ENCODE results near the gene SRR.
A peak's percentile ranks its signal among the peaks of the same experiment; 100 is the strongest.
"Not testable (repeated sequence)": the region's sequence is repeated elsewhere in the genome, so short reads cannot be mapped to it uniquely, and the experiment has no call there.

SRR gene

DNA sequence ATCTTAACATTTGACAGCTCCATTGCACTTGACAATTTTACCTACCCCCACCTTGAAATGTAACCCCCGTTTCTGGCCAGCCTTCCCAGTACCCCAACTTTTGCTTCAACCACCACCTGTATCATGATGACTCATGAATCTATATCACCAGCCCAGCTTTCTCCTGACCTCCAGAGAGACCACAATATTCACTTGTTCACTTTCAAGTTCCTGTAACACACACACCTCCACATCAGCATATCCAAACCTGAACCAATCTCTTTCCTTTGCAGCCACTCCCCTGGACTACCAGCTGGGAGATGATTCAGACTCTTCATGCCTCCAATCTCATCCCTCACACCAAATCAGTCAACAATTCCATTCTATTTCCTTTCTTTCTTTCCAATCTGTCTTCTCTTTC is 8.2 kb upstream of the SRR start:
- no peak for DNase-seq

DNA sequence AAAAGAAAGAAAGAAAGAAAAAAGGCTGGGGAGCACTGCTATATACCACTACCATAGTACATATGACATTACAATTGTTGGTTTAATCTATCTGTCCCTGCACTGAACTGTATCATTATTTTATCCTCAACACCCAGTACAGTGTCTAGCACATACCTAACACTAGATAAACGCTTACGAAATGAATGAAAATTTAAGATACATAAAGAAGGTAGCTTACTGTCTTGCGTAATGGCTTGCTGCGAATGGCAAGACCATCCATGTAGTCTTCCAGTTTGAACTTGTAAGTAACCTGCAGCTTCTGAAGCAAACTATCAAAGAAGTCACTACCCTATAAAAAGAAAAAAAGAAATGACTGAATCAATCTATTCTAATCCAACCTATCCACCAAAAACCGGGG is 6.7 kb upstream of the SRR start:
- no peak for DNase-seq

DNA sequence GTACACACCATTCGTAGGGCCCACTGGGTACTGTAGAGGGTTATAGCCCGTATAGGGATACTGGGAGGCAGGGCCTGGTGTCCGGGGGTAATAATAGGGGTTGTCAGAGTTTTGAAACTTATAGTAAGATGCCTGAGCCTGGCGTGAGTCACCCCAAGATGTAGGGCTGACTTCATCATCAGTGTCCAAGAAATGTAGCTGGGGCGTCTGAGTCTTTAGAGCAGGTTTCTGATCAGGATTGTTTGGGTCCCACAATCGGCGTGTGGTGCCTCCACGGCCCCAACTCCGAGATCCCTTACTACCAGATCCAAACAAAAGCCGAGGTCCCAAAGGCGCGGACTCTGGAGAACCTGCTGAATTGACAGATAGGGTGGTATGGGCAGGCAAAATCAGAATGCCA is 4.6 kb upstream of the SRR start:
- no peak for DNase-seq

DNA sequence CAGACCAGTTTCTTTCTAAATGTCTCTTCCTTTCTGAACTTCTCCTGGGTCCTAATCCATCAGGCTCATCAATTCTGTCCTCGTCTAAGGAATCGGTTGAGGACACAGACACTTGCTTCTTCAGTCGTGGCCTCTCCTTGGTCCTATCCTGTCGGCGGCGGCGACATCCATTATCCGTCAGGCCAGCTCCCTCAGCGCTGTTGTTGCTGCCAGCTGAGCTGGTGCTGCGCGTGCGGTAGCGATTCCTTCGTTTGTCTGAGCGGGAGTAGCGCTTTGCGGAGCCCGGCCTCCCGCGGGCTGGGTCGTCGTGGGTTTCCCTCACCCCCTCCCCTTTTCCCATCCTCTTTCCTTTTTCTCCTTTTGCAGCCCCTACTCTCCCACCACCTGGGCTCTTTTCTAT is 4.0 kb upstream of the SRR start:
- no peak for DNase-seq

DNA sequence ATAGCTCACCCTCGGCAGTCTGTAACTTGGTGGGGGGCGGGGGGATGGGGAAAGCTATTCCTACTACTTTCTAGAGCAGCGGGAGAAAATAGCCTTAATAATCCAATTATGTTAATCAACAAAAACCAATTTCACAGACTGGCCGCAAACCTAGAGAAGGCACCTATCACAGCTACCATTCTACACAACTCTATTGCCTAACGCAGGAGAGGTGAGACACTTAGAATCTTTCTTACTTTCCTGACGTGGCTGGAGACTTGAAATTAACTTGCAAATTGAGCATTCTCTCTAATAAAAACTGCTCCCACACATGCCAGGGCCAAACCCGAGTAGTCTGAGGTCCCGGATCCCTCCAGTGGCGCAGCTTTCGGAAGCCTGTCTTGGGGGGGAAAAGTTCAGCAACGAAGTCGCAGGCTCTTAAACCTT is 959 bp upstream of the SRR start:
- no peak for DNase-seq

DNA sequence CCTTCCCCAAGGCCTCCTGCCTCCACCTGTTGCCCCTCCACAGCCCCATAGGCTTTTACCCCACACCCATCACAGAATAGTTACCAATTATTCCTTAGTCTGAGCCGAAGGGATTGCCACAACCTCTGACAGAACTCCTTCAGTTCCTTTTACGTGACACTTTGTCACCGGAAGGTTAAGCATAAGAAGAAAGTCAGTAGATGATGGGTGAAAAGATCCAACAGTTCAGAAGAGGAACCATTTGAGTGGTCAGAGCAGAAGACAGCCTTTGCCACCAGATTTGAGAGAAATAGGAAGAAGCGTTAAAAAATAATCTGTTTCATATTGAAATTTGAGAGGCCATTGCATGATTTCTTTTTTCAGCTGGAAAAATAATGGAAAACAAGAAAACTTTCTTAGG is 1.2 kb downstream of the SRR start:
- no peak for DNase-seq

DNA sequence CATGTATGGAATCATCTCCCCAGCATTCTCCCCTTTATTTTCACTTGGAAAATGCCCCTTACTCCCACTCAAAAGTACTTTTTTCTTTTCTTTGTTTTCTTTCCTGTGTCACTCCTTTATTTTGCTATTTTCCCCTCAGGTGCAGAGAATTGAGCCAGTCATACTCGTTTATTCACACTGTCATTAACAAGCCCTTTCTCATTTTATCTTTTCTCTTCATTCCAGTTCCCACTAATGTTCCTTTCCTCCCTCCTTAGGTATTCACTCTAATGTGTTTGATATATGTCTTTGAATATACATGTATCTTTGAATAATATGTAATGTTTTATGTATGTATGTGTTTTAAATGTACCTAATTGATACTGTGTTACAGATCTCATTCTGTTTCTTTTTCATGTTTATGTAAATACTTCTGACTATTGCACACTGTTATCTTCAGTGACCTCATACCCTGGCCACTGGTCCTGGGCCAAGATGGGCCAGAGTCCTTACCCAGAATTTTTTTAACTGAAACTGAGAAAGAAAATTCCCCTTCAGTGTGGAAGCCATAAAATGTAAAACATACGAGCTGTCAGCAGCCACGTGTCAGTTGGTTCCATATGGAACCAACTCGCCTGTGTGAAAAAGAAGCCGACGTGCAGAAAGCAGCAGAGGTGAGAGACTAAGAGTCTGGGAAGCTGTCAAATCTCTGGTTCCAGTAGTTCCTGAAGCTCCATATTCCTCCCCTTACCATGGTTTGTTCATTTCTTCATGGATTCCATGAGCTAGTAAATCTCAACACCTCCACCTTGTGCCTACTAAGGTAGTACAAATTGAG is 5.8 kb downstream of the SRR start:
- no peak for DNase-seq

DNA sequence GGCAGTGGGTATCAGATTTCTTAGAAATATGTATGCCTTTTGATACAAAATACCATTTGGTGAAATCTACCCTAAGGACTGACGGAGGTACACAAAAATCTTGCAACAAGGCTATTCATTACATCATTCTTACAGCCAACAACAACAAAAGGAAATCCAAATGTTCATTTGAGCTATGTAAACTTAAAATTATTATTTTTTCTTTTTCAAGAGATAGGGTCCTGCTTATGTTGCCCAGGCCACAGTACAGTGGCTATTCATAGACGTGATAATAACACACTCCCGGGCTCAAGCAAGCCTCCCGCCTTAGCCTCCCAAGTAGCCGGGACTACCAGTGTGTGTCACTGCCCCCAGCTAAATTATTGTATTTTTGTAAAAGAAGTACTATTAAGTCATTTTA is 9.0 kb downstream of the SRR start:
- no peak for DNase-seq

DNA sequence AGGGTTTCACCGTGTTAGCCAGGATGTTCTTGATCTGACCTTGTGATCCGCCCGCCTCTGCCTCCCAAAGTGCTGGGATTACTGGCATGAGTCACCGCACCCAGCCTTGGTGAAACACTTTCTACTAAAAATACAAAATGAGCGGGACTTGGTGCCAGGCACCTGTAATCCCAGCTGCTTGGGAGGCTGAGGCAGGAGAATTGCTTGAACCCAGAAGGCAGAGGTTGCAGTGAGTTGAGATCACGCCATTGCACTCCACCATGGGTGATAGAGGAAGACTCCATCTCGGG is 13.1 kb downstream of the SRR start:
- DNase-seq, result not testable (repeated sequence)

DNA sequence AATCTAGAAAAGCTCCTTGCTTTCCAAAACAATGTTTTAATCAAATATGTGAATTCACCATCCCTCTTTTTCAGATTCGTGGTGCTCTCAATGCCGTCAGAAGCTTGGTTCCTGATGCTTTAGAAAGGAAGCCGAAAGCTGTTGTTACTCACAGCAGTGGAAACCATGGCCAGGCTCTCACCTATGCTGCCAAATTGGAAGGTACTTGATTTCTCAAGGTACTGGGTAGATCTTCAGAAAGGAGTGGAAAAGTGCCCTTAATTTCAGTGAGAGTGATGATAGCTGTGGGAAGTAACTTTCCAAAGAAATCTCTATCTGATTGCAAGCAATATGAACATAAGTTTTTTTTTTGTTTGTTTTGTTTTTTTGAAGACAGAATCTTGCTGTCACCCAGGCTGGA is 14.0 kb downstream of the SRR start:
- DNase-seq, result no peak

DNA sequence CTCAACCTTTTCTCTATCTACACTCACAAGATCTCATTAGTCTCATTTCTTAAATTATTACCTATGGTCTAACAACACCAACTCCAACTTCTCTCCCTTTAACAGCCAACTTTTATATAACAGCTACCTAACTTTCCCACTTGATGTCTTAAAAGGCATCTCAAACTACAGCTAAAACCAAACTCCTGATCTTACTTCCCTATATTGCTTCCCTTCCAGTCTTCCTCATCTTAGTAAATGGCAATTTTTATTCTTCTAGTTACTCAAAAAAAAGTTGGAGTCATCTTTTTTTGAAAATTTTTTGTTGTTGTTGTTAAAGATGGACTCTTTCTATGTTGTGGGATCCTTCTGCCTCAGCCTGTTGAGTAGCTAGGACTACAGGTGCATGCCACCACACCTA is 15.3 kb downstream of the SRR start:
- no peak for DNase-seq

DNA sequence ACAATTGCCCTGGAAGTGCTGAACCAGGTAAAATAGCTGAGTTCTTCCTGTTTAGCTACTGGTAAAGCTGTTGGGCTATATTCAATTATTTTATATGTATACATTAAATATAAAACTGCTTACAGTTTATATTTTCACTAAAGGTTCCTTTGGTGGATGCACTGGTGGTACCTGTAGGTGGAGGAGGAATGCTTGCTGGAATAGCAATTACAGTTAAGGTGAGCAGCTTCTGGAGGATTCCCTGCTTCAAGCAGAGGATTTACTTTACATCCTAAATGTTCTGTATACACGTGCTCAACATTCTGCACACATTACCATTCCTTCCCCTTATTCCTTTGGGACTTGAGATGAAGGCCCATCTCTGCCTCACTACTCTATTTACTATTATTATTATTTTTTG is 17.6 kb downstream of the SRR start:
- DNase-seq, result no peak

DNA sequence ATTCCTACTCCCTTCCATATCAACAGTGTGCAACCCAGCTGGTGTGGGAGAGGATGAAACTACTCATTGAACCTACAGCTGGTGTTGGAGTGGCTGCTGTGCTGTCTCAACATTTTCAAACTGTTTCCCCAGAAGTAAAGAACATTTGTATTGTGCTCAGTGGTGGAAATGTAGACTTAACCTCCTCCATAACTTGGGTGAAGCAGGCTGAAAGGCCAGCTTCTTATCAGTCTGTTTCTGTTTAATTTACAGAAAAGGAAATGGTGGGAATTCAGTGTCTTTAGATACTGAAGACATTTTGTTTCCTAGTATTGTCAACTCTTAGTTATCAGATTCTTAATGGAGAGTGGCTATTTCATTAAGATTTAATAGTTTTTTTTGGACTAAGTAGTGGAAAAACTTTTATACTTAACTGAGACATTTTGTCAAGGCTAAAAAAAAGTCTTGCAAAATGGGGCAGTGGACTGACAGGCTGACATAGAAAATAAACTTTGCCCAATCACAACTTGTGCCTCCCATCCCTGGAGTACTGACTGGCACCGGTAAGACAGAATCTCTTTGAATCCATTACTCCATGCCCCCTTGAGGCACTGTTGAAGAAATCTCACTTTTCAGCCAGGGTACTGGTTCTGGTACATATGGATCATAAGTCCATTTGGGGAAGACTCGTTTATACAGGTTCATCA is 20.0 kb downstream of the SRR start:
- DNase-seq, result no peak

DNA sequence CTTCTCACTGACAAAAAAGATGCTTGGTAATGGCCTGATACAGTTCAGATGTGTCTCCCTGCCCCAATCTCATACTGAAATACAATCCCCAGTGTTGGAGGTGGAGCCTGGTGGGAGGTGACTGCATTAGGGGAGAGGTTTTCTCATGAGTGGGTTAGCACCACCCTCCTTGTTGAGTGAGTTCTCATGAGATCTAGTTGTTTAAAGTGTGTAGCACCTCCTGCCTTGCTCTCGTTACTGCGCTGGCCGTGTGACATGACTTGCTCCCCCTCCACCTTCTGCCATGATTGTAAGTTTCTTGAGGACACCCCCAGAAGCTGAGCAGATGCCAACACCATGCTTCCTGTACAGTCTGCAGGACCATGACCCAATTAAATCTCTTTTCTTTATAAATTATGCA is 27.6 kb downstream of the SRR start:
- DNase-seq, result no peak

DNA sequence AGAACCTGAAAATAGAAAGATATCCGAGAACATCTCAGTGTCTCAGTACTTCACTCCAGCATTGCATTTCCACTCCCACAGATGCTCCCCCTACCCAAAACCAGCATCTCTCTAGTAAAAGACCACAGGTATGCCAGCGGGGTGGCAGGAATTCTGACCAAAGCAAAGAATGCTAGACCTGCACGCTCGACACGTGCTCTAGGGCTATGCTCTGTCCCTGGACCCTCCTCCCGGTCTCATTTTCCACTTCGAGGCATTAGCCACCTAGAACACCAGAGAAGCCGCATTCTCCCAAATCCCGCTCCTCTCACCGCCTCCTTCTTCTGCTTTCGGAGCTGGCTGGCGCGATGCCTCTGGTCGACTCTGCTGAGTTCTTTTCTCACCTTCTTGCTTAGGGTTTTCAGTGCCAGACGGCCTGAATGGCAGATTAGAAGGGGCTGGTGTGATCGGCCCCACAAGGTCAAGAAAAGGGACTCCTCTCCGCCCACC is 32.0 kb downstream of the SRR start:
- no peak for DNase-seq

DNA sequence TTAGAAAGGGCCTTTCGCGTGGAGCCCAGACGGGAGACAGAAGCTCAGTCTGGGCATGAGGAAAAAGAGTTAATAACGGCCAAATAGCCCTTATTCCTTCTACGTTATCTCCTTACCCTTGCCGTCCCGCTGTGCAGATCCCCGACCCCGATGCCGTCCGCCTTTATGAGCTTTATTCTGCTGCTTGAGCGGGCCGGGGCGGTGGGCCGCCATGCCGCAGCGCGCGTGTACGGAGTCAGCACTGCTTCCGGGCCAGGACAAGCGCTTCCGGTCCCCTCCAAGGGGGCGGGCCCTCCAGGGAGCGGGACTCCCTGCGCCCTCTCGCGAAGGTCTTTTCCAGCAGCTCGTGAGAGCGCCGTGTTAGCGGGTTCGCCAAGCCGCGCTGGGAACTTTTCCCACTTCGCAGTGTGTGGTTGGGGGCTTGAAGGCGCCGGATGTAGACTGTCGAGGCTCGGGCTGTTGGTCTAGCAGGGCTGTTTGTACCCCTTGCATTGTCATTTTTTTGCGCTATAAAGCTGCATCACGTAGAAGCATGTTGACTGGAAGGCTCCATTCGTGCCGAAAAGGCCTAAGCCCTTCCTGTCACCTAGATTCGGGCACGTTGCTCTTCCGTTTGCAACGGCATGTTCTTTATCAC is 32.6 kb downstream of the SRR start, which contains the start of gene TSR1:
Gene TSR1 (minus strand): TSS at position 243 of the 637 bp plus-strand sequence. CDS start 30 bp downstream, at position 213.
- DNase-seq, result peak; percentile 91

DNA sequence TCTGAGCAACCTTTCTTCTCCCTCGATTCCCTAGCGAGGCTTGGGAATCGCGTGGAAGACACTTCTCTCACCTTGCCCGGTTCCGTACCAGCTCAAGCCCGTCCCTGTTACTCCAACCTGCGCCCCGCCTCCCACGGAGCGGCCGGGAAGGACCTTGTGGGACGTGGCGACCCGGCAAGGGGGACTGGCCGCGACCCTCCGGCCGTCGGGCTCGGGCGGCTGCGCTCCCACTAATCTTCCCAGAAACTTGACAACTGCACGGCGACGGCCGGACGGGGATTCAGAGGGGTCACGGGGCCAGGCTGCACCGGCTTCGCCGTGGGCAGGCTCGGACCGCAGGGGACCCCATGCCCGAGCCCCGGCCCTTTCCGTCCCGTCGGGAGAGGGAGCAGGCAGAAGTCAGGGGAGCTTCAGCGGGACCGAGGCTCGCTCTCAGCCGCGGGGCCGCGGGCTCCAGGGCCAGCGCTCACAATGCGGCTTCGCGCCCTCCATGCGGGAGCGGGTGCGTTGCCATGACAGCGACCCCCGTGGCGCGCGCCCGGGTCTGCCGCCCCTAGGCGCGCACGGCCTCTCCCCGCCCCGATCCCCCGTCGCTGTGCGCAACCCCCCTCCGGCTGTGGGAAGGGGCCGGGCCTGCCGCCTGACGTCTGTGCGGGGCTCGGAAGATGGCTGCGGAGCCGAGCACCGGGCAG is 33.2 kb downstream of the SRR start, which contains the start of gene SGSM2:
Gene SGSM2 (plus strand): TSS at position 650 of the 692 bp plus-strand sequence. CDS start 188 bp downstream, outside the sequence.
- peak; percentile 54 for DNase-seq

DNA sequence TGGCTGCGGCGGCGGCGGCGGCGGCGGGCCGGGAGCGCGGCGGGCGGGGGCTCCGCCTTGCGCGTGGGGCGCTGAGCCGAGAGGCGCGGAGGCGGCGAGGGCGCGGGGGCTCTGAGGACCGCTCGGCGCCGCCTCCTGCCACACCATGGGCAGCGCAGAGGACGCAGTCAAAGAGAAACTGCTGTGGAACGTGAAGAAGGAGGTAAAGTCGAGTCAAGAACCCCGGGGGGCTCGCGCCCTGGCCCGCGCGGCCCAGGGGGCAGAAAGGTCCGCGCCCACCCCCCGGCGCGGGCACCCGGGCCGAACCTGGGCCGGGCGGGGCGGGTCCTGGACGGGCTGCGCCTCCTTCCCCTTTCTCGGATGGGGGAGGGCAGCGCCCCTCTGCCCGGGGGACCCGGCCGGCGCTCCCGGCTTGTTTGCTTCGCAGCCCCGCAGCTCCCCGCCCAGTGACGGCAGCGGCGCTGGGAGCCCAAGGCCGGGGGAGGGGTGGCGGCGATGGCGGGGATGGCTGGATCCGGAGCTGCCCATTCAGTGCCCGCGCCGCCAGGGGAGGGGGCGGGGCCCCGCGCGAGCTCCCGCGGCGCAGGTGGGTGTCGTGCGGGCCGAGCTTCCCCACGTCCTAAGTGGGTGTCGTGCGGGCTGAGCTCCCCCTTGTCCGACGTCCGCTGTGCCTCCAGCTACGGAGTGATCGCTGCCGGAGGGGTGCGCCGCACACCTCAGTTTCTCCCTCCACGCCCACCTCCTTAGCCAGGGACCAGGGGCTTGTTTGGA is 34.0 kb downstream of the SRR start:
- peak; percentile 58 for DNase-seq

DNA sequence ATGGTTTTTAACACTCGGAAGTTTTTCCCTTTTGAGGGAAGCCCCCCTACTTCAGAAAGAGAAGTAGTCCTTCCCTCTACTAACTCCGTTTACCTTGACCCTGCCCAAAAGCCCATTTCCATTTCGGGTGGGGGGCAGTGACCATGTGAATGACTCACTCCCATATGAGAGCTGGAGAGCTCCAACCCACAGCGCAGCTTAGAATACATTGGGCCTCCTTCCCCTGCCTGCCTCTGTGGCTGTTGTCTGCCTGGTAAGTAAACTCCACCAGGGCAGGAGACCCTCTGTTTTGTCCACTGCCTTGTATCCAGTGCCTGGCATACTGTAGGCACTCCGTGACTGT is 34.5 kb downstream of the SRR start:
- no peak for DNase-seq

DNA sequence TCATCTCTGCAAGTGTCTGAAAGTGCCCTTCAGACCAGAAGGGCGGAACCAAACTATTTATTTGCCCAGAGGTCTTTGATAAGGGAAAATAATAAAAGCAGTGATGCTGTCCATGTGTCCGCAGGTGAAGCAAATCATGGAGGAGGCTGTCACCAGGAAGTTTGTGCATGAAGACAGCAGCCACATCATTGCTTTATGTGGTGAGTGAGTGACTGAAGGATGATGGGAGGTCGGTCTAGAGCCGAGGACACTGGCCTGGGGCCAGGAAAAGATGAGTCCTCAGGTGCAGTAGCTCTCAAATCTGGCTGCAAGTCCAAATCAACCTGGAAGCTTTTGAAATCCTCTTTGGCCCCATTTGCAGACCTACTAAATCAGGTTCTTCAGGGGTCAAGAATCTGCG is 39.7 kb downstream of the SRR start:
- DNase-seq, result peak; percentile 50

DNA sequence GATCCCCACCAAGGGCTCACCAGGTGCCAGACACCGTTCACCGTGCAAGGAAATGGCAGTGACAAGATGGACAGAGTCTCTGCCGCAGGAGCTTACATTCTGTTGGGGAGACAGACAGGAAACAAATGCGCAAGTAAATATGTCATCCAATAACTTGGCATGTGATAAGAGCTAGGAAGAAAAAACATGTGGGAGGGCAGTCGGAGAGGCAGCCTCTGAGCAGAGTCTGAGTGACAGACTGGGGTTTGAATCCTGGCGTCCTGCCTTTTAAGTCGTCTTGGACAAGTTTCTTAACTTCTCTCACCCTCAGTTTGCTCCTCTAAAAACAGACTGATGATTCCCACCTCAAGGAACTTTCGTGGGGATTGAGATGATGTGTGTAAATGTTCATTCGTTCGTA is 40.8 kb downstream of the SRR start:
- DNase-seq, result no peak

DNA sequence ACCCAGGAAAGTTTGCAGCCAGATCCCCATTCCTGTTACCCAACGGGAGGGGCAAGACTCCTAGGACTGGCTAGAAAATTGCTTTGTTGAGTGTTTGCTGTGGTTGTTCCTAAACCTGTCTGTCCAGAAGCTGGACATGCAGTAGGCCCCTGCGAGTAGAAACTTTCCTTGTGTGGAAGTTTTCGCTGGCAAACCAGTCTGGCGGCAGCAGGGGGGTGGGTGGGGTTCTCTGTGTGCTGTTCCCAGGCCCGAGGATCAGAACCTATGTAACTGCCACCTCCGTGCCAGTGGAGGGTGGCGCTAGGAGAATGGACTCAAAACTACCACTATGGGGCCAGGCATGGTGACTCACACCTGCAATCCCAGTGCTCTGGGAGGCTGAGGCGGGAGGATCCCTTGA is 42.7 kb downstream of the SRR start:
- DNase-seq, result no peak
